IMR-90 (cell line): ENCODE measurements around the gene TEPSIN. TPM values are rescaled to one million over a fixed set of nuclear protein-coding genes. Genes with fewer than 3 reads are reported as not detected.

Experiments
- ATAC-seq: fragments of 200-7000 bp; cut with Tn5 transposase; 2 replicates; pipeline ENCODE4 v1.9.1; 2020; ENCODE audit warnings: low read depth, mild to moderate bottlenecking, moderate library complexity
- BruUV-seq: library from RNA; stranded (reverse); fragments of 400-500 nt; replicated peaks from 2 replicates; lab custom pipeline; 2021; lab: Mats Ljungman, UMichigan
- CTCF ChIA-PET: fragments of 300-600 bp; formaldehyde crosslinking; extraction: SDS; loops from one replicate; lab custom pipeline; 2021; ENCODE audit warnings: antibody characterized with exemption; lab: Yijun Ruan, JAX
- POLR2A ChIA-PET: fragments of 300-600 bp; sonication (Branson Sonifier 250); formaldehyde crosslinking; loops from one replicate; lab custom pipeline; 2022; ENCODE audit warnings: antibody characterized with exemption; ENCODE audit not compliant: unreplicated experiment; lab: Charles Lee
- DNase-seq: peaks from one replicate; pipeline ENCODE4 v3.0.0; 2013
- H2AFZ ChIP-seq: replicated peaks from 2 replicates; pipeline ENCODE3; 2013; ENCODE audit warnings: low read length, mild to moderate bottlenecking; ENCODE audit not compliant: poor library complexity
- H2AK5ac ChIP-seq: 2 replicates; pipeline ENCODE4 v1.6.1; 2013; ENCODE audit warnings: low read depth, low read length, inconsistent platforms
- H2AK9ac ChIP-seq: replicated peaks from 2 replicates; pipeline ENCODE3; 2013; ENCODE audit warnings: mild to moderate bottlenecking, low read depth, low read length, moderate library complexity; ENCODE audit not compliant: poor library complexity
- H2BK120ac ChIP-seq: 2 replicates; pipeline ENCODE4 v1.6.1; 2013; ENCODE audit warnings: low read depth, low read length, inconsistent platforms
- H2BK15ac ChIP-seq: 3 replicates; pipeline ENCODE4 v1.6.1; 2013; ENCODE audit warnings: low read depth, low read length, inconsistent platforms
- H2BK20ac ChIP-seq: 2 replicates; pipeline ENCODE4 v1.6.1; 2013; ENCODE audit warnings: low read depth, mild to moderate bottlenecking, inconsistent platforms, low read length, moderate library complexity
- H2BK5ac ChIP-seq: 2 replicates; pipeline ENCODE4 v1.6.1; 2013; ENCODE audit warnings: mild to moderate bottlenecking, low read depth, low read length, inconsistent platforms; ENCODE audit not compliant: poor library complexity, severe bottlenecking
- H3K14ac ChIP-seq: replicated peaks from 2 replicates; pipeline ENCODE4 v1.6.1; 2013; ENCODE audit warnings: low read depth, low read length, inconsistent platforms
- H3K18ac ChIP-seq: 2 replicates; pipeline ENCODE4 v1.6.1; 2013; ENCODE audit warnings: low read depth, low read length, control low read depth
- H3K23ac ChIP-seq: 2 replicates; pipeline ENCODE4 v1.6.1; 2013; ENCODE audit warnings: low read depth, low read length, inconsistent platforms
- H3K27ac ChIP-seq: 2 replicates; pipeline ENCODE4 v1.5.1; 2013; ENCODE audit warnings: mild to moderate bottlenecking, control low read depth, low read length; ENCODE audit not compliant: insufficient read depth
- H3K27me3 ChIP-seq: 2 replicates; pipeline ENCODE4 v1.6.1; 2013; ENCODE audit warnings: low read length; ENCODE audit not compliant: control insufficient read depth, insufficient read depth
- H3K36me3 ChIP-seq: 2 replicates; pipeline ENCODE4 v1.6.1; 2013; ENCODE audit warnings: low read length, mixed read lengths; ENCODE audit not compliant: control insufficient read depth, insufficient read depth
- H3K4ac ChIP-seq: 2 replicates; pipeline ENCODE4 v1.6.1; 2013; ENCODE audit warnings: low read depth, low read length, inconsistent platforms
- H3K4me1 ChIP-seq: 2 replicates; pipeline ENCODE4 v1.6.1; 2013; ENCODE audit warnings: low read length, mixed read lengths; ENCODE audit not compliant: control insufficient read depth, insufficient read depth
- H3K4me2 ChIP-seq: 2 replicates; pipeline ENCODE4 v1.6.1; 2013; ENCODE audit warnings: low read depth, mild to moderate bottlenecking, control low read depth, low read length, moderate library complexity
- H3K4me3 ChIP-seq: 2 replicates; pipeline ENCODE4 v1.5.1; 2013; ENCODE audit warnings: low read depth, mild to moderate bottlenecking, control low read depth, low read length, moderate library complexity; ENCODE audit not compliant: insufficient read depth
- H3K56ac ChIP-seq: 2 replicates; pipeline ENCODE4 v1.6.1; 2013; ENCODE audit warnings: low read length, inconsistent platforms; ENCODE audit not compliant: insufficient read depth; ENCODE audit errors: extremely low read depth
- H3K79me1 ChIP-seq, 2 experiments: 2 replicates each; pipeline ENCODE4 v1.6.1; 2013; ENCODE audit warnings: low read length in 2 of 2, inconsistent platforms in 1 of 2, low read depth in 1 of 2
- H3K9ac ChIP-seq: 2 replicates; pipeline ENCODE4 v1.6.1; 2013; ENCODE audit warnings: low read depth, low read length, control low read depth
- H3K9me1 ChIP-seq: 2 replicates; pipeline ENCODE4 v1.6.1; 2013; ENCODE audit warnings: low read length, inconsistent platforms; ENCODE audit not compliant: insufficient read depth
- H3K9me3 ChIP-seq: 2 replicates; pipeline ENCODE4 v1.6.1; 2013; ENCODE audit warnings: low read length; ENCODE audit not compliant: control insufficient read depth, insufficient read depth
- H4K20me1 ChIP-seq: 2 replicates; pipeline ENCODE4 v1.6.1; 2013; ENCODE audit warnings: low read length, inconsistent platforms; ENCODE audit not compliant: insufficient read depth
- H4K5ac ChIP-seq: 2 replicates; pipeline ENCODE4 v1.6.1; 2013; ENCODE audit warnings: mild to moderate bottlenecking, low read depth, low read length, control low read depth
- H4K8ac ChIP-seq, 2 experiments: 2 replicates each; pipeline ENCODE4 v1.6.1; 2013; ENCODE audit warnings: low read depth in 2 of 2, low read length in 2 of 2, control low read depth in 1 of 2, inconsistent platforms in 1 of 2
- H4K91ac ChIP-seq: 2 replicates; pipeline ENCODE4 v1.6.1; 2013; ENCODE audit warnings: low read depth, low read length, inconsistent platforms; ENCODE audit not compliant: insufficient read depth
- BHLHE40 ChIP-seq: fragments of 150-350 bp; IDR thresholded peaks from 2 replicates; pipeline ENCODE4 v1.6.1; 2016; ENCODE audit warnings: mild to moderate bottlenecking, low read depth, low read length
- CEBPB ChIP-seq: IDR thresholded peaks from 2 replicates; pipeline ENCODE4 v1.6.1; 2012; ENCODE audit warnings: low read depth, low read length, improper control_type of control experiment
- CHD1 ChIP-seq: IDR thresholded peaks from 2 replicates; pipeline ENCODE4 v1.6.1; 2012; ENCODE audit warnings: low read depth, low read length, improper control_type of control experiment
- CTCF ChIP-seq: conservative IDR thresholded peaks from 2 replicates; pipeline ENCODE4 v1.5.1; 2012; ENCODE audit warnings: mild to moderate bottlenecking, low read depth, low read length, improper control_type of control experiment
- ELK1 ChIP-seq: fragments of 150-350 bp; IDR thresholded peaks from 2 replicates; pipeline ENCODE4 v1.6.1; 2016; ENCODE audit warnings: low read depth, mild to moderate bottlenecking, low read length, moderate library complexity, borderline replicate concordance
- FOS ChIP-seq: fragments of 150-350 bp; IDR thresholded peaks from 2 replicates; pipeline ENCODE4 v1.6.1; 2016; ENCODE audit warnings: low read depth, low read length
- MAFK ChIP-seq: IDR thresholded peaks from 2 replicates; pipeline ENCODE4 v1.6.1; 2012; ENCODE audit warnings: low read depth, low read length, improper control_type of control experiment
- MAZ ChIP-seq: IDR thresholded peaks from 2 replicates; pipeline ENCODE4 v1.6.1; 2012; ENCODE audit warnings: low read depth, mild to moderate bottlenecking, low read length, improper control_type of control experiment, moderate library complexity, borderline replicate concordance
- NFE2L2 ChIP-seq: fragments of 150-350 bp; IDR thresholded peaks from 2 replicates; pipeline ENCODE4 v1.6.1; 2016; ENCODE audit warnings: low read depth, mild to moderate bottlenecking, low read length
- POLR2A ChIP-seq: IDR thresholded peaks from 2 replicates; pipeline ENCODE4 v1.6.1; 2012; ENCODE audit warnings: mild to moderate bottlenecking, low read depth, low read length
- RCOR1 ChIP-seq: IDR thresholded peaks from 2 replicates; pipeline ENCODE4 v1.6.1; 2012; ENCODE audit warnings: mild to moderate bottlenecking, low read length, improper control_type of control experiment; ENCODE audit not compliant: insufficient replicate concordance
- RFX5 ChIP-seq: IDR thresholded peaks from 2 replicates; pipeline ENCODE4 v1.8.0; 2012; ENCODE audit warnings: low read depth, mild to moderate bottlenecking, low read length, moderate library complexity
- SMC3 ChIP-seq: fragments of 150-350 bp; IDR thresholded peaks from 2 replicates; pipeline ENCODE4 v1.6.1; 2016; ENCODE audit warnings: low read depth, mild to moderate bottlenecking, antibody characterized with exemption, low read length, moderate library complexity
- USF2 ChIP-seq: fragments of 150-350 bp; IDR thresholded peaks from 2 replicates; pipeline ENCODE4 v1.6.1; 2017; ENCODE audit warnings: mild to moderate bottlenecking, antibody characterized with exemption, low read length, low read depth
- WGBS, 2 experiments: methylation state at CpG; one replicate each; pipeline versions ENCODE4 v1.1.5 to v1.1.7; 2013; ENCODE audit warnings: missing lambda C conversion rate in 2 of 2; ENCODE audit not compliant: insufficient read length in 1 of 2; ENCODE audit errors: extremely low coverage in 2 of 2; 5-methylcytosine and 5-hydroxymethylcytosine counted together
- dilution Hi-C: fragments of 300-500 bp; cut with HindIII; formaldehyde crosslinking; loops from one replicate; pipeline ENCODE4 v1.14.3; 2018; ENCODE audit warnings: low sequenced_read_pairs; ENCODE audit not compliant: unreplicated experiment
- in situ Hi-C: fragments of 300-500 bp; cut with MboI; formaldehyde crosslinking; loops from 3 replicates; pipeline ENCODE4 v1.14.3; 2019; ENCODE audit warnings: low sequenced_read_pairs, inconsistent platforms, mixed read lengths
- intact Hi-C: fragments of 100-400 bp; cut with micrococcal nuclease; formaldehyde crosslinking; loops from 2 replicates; pipeline ENCODE4 v1.10.0; 2022
- polyA plus RNA-seq, 3 experiments: library from polyadenylated mRNA; depleted of rRNA; stranded (reverse); fragments of >200 nt; gene quantifications; 2 replicates each; pipeline ENCODE4 v1.2.3, GENCODE V29; 2012; ENCODE audit warnings: low replicate concordance in 1 of 3
- total RNA-seq: library from RNA; depleted of rRNA; stranded (reverse); fragments of >200 nt; gene quantifications from 2 replicates; pipeline ENCODE4 v1.2.3, GENCODE V29; 2012

The TEPSIN gene
- total and polyA plus RNA-seq, 2 of the 4 experiments (the other 2 are of a cell fraction) = 3.2 to 28.1 TPM

- Histone ChIP-seq H3K27me3 (peaks cover 6% of the 10 kb centered on the region; the same call in 1 of the 2 replicates), H3K9me1 (no peaks in the 10 kb centered on the region), H3K9ac (no peak overlapping the region), H3K23ac (no peak overlapping the region), H3K14ac (no peak overlapping the region), H3K18ac (no peak overlapping the region), H3K4me2 (no peak overlapping the region), H3K4me3 (no peak overlapping the region), H2BK15ac (no peak overlapping the region), H2BK20ac (no peak overlapping the region), H3K56ac (no peak overlapping the region), H2AK5ac (no peak overlapping the region), H2BK120ac (no peak overlapping the region), H3K9me3 (no peaks in the 10 kb centered on the region), H4K8ac (no peak overlapping the region), H3K79me1 (no peaks in the 10 kb centered on the region), H3K4me1 (no peaks in the 10 kb centered on the region), H4K5ac (no peak overlapping the region), H4K91ac (no peak overlapping the region), H2AFZ (no peak overlapping the region), H3K36me3 (peaks cover 6% of the 10 kb centered on the region; the same call in 1 of the 2 replicates), H2BK5ac (no peak overlapping the region), H2AK9ac (no peak overlapping the region), H3K4ac (no peak overlapping the region), H3K27ac (no peak overlapping the region), H4K20me1 (no peaks in the 10 kb centered on the region)
- ATAC-seq (no peak), DNase-seq (no peak)
- ChIA-PET POLR2A (interaction anchor here (0.6 kb wide), 1 partner anchor 107 kb away, joined by 18 read pairs; the partner anchor contains the start of gene SLC38A10), CTCF (no interaction called here)
- BruUV-seq = no TSS peak
- dilution Hi-C loops (no loop called here), intact Hi-C loops (no loop called here), in situ Hi-C loops (no loop called here)
- 90% methylated on average over 15 of the region's 26 CpGs; no CpG with 5 or more reads in 1 of the 2 experiments for WGBS, 2 experiments
- TF ChIP-seq CEBPB (no peak), MAZ (no peak), POLR2A (no peak), RFX5 (no peak), RCOR1 (no peak), CTCF (no peak), SMC3 (no peak), MAFK (no peak), ELK1 (no peak), CHD1 (no peak), NFE2L2 (no peak), BHLHE40 (no peak), USF2 (no peak), FOS (no peak)
Observed at GRCh38 chr17:81187586-81188490, 51.0 kb downstream of the TEPSIN start.
